Raji (cell line): ENCODE measurements around the gene OGDHL.

Experiments used
- POLR2A ChIP-seq: IDR thresholded peaks from 2 replicates; pipeline ENCODE4 v1.6.1; 2011; ENCODE audit warnings: low read depth, low read length, control low read depth; ENCODE audit not compliant: insufficient read depth

OGDHL gene

DNA sequence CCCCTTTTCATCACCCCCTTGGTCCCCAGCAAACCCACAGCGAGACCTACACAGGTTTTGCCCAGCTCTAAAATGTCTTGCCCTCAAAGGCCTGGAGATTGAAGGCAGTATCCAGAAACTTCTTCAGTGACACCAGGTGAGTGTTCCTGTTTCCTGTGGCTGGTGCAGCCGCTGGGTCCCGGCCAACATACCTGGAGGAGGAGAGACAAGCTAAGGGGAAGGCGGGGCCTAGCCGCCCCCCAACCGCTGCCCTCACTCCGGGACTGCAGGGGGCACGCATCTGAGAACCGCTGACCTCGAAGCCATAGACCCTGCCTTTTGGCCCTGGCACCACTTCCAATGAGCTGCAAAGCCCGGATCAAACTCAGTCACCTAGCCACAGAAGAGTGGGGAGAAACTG, 27.0 kb downstream of the OGDHL start:
- no peak for TF ChIP-seq POLR2A

- no peak for TF ChIP-seq POLR2A
These were observed 27.4 kb downstream of the OGDHL start for GRCh38 chr10:49734676-49735075.

GRCh38 chr10:49733866-49734265, 28.3 kb downstream of the OGDHL start:
- no peak for TF ChIP-seq POLR2A

DNA sequence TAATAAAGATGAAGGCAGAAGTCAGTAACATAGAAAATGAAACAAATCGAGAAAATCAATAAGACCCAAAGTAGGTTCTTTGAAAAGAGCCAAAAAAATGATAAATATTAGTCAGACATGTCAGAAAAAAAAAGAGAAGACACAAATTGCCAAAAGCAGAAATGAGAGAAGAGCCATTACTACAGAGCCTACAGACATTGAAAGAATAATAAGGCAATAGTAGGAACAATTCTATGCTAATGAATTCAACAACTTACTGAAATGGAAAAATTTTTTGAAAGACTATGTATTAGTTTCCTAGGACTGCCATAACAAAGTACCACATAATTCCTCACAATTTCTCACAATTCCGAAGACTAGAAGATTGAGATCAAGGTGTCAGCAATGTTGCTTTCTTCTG, 35.5 kb downstream of the OGDHL start:
- TF ChIP-seq POLR2A: no peak

- no peak for TF ChIP-seq POLR2A
These were observed 48.9 kb downstream of the OGDHL start for GRCh38 chr10:49713266-49713665.

DNA sequence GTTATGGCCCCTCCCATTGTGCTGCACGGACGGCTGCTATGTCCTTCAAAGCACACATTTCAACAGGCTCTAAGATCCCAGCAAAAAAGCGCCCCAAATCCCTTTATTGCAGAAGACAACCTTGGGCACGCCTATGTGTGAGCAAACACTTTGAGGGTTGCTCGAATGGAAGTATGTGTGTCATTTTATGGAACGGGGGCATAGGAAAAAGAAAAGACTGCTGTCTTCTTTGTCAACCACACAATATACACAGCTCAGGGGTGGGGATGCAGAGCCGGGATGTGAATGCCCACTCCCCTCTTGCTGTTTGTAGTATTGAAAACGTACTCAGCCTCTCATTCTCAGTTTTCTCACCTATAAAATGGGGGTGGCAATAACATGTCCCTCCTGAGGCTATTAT, 50.6 kb downstream of the OGDHL start:
- TF ChIP-seq POLR2A: no peak

GRCh38 chr10:49710966-49711365, 51.2 kb downstream of the OGDHL start:
- TF ChIP-seq POLR2A: no peak

DNA sequence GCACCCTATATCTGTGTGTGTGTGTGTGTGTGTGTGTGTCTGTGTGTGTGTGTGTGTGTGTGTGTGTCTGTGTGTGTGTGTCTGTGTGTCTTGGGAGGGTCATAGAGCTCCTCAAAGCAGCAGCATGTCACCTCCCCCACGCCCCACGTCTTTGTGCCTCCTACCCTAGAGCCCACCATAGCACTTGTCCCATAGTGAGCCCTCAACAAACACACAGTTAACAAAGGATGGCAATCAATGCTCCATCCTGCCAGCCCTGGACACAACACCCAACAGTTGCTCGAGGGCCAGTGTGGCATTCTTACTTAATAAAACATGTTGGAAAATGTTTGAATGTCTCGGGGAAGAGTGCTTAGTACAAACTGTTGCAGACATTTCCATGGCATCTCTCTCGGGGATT, 52.2 kb downstream of the OGDHL start:
- no peak for TF ChIP-seq POLR2A

- no peak for TF ChIP-seq POLR2A
These were observed 54.5 kb downstream of the OGDHL start for GRCh38 chr10:49707585-49707984.

DNA sequence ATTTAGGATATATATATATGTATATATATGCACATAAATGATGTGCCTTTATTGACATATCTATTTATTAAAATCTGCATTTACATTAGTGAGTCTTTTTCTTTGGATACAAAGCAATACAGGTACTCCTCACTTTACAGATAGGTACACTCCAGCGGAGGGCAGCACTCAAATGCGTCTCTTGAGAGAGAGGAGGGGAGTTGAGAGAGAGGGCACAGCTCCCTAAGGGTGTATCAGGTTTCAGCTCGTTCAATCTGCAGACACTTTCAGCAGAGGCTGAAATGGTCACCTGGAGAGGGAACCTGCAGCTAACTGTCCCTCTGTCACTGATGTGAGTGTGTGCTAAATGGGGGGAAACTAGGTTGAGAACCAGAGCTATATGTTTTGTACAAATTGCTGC, 61.1 kb downstream of the OGDHL start:
- TF ChIP-seq POLR2A: no peak

- no peak for TF ChIP-seq POLR2A
These were observed 61.9 kb downstream of the OGDHL start for GRCh38 chr10:49700211-49700610.

GRCh38 chr10:49698679-49699078, 63.4 kb downstream of the OGDHL start:
- TF ChIP-seq POLR2A: no peak

GRCh38 chr10:49696311-49696710, 65.8 kb downstream of the OGDHL start:
- no peak for TF ChIP-seq POLR2A

DNA sequence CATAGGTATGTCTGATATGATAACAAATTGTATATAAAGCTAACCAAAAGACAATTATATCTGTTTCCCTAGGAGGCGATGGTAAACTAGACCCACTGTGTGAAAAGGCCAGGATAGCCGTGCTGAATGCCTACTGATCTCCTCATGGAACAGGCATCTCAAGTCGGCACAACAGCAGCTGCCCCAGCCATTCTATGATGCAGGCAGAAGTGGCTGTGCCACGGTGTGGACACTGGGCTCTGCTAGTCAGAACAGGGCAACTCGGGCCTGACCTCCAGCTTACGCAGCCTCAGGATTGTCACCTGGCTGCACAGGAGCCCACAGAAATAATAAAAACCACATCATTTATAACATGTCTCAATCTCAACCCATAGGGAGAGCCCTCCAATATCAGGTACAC, 67.7 kb downstream of the OGDHL start:
- no peak for TF ChIP-seq POLR2A

DNA sequence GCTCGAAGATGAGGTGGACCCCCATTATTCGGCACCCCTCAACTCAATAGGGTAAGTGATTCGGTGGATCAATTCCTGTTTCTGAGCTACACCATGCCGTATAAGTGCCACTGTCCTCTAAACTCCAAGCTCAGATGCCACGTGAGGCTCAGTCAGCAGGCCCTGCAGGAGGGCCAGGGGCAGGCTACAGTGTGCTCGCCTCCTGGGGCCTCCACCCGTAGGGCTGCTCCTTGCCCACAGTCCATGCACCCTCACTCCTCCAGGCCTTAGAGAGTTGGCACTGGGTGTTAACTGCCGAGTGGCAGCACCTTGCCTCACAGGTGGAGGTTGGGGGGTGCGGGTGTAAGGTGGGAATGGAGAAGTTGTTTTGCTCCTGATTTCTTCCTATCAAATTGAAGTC, 70.5 kb downstream of the OGDHL start:
- no peak for TF ChIP-seq POLR2A

GRCh38 chr10:49690698-49691356, 71.3 kb downstream of the OGDHL start:
- TF ChIP-seq POLR2A: no peak

GRCh38 chr10:49689882-49690510, 72.1 kb downstream of the OGDHL start:
- no peak for TF ChIP-seq POLR2A
